Fibroblast of lung (primary cell): Measurements from ENCODE around the gene PRKAR1B. TPM values are rescaled to one million over a fixed set of nuclear protein-coding genes. Genes with fewer than 3 reads are reported as not detected.
"Not testable (repeated sequence)": the region's sequence is repeated elsewhere in the genome, so short reads cannot be mapped to it uniquely, and the experiment has no call there.

Source experiments
- DNase-seq, 2 donors: peaks; one replicate each; pipeline versions ENCODE4 v3.0.0 to v3.0.0-alpha.2; 2010; ENCODE audit warnings: low read depth in 2 of 2
- H2AFZ ChIP-seq: 2 replicates; pipeline ENCODE4 v1.5.1; 2012; ENCODE audit warnings: low read length, control low read depth, inconsistent platforms
- H3K27ac ChIP-seq: 2 replicates; pipeline ENCODE4 v1.5.1; 2011; ENCODE audit warnings: low read length, control low read depth; ENCODE audit not compliant: insufficient read depth
- H3K27me3 ChIP-seq: 2 replicates; pipeline ENCODE4 v1.5.1; 2011; ENCODE audit warnings: mild to moderate bottlenecking, low read length; ENCODE audit not compliant: control insufficient read depth, insufficient read depth
- H3K36me3 ChIP-seq: 2 replicates; pipeline ENCODE4 v1.5.1; 2011; ENCODE audit warnings: low read length; ENCODE audit not compliant: control insufficient read depth, insufficient read depth
- H3K4me1 ChIP-seq: 2 replicates; pipeline ENCODE4 v1.5.1; 2011; ENCODE audit warnings: low read length; ENCODE audit not compliant: control insufficient read depth, insufficient read depth; ENCODE audit errors: extremely low read depth
- H3K4me2 ChIP-seq: 2 replicates; pipeline ENCODE4 v1.5.1; 2011; ENCODE audit warnings: low read length, control low read depth; ENCODE audit not compliant: insufficient read depth; ENCODE audit errors: extremely low read depth
- H3K4me3 ChIP-seq, 4 experiments: fragments of 200-600 bp in 1 of 4; sonication (generic) in 1 of 4; replicated peaks in 1 of 4; 2 replicates each; pipeline ENCODE4 v1.5.1; 2011 to 2016; ENCODE audit warnings: low read length in 4 of 4, low read depth in 3 of 4, mild to moderate bottlenecking in 3 of 4, control low read depth in 2 of 4, inconsistent platforms in 1 of 4, mixed read lengths in 1 of 4; ENCODE audit not compliant: insufficient read depth in 1 of 4; ENCODE audit errors: control extremely low read depth in 1 of 4
- H3K79me2 ChIP-seq: 2 replicates; pipeline ENCODE4 v1.5.1; 2012; ENCODE audit warnings: mild to moderate bottlenecking, low read length, inconsistent platforms; ENCODE audit not compliant: control insufficient read depth, insufficient read depth
- H3K9ac ChIP-seq: 2 replicates; pipeline ENCODE4 v1.5.1; 2011; ENCODE audit warnings: mild to moderate bottlenecking, low read length, control low read depth; ENCODE audit not compliant: insufficient read depth
- H3K9me3 ChIP-seq: 2 replicates; pipeline ENCODE4 v1.5.1; 2012; ENCODE audit warnings: low read depth, low read length; ENCODE audit not compliant: control insufficient read depth, insufficient read depth
- H4K20me1 ChIP-seq: 2 replicates; pipeline ENCODE4 v1.5.1; 2011; ENCODE audit warnings: low read length; ENCODE audit not compliant: control insufficient read depth, insufficient read depth; ENCODE audit errors: extremely low read depth
- EZH2 ChIP-seq: IDR thresholded peaks from 2 replicates; pipeline ENCODE4 v1.5.1; 2012; ENCODE audit warnings: low read length, control low read depth, mild to moderate bottlenecking; ENCODE audit errors: missing control alignments
- polyA plus RNA-seq, 2 donors: library from polyadenylated mRNA; depleted of rRNA in 1 of 2; stranded (reverse) in 1 of 2; unstranded in 1 of 2; fragments of >200 nt; gene quantifications; 2 replicates each; pipeline ENCODE4 v1.2.1, GENCODE V29; 2011 to 2012; ENCODE audit warnings: missing spikeins in 1 of 2
- total RNA-seq: library from RNA; depleted of rRNA; stranded (reverse); fragments of >200 nt; gene quantifications from 2 replicates; pipeline ENCODE4 v1.2.1, GENCODE V29; 2014
- TF ChIP-seq, protein P1 (sequence below), 2 donors: IDR thresholded peaks in 1 of 2; conservative IDR thresholded peaks in 1 of 2; 1 replicate in 1 of 2; 2 replicates in 1 of 2; pipeline ENCODE4 v1.5.1; 2011 to 2012; ENCODE audit warnings: low read length in 2 of 2, control low read depth in 1 of 2, inconsistent platforms in 1 of 2, low read depth in 1 of 2, mild to moderate bottlenecking in 1 of 2

Gene PRKAR1B
- total and polyA plus RNA-seq, 2 donors (not counting 1 experiment from before 2014, with no cell fraction given): 12.7 to 14.5 TPM

DNA sequence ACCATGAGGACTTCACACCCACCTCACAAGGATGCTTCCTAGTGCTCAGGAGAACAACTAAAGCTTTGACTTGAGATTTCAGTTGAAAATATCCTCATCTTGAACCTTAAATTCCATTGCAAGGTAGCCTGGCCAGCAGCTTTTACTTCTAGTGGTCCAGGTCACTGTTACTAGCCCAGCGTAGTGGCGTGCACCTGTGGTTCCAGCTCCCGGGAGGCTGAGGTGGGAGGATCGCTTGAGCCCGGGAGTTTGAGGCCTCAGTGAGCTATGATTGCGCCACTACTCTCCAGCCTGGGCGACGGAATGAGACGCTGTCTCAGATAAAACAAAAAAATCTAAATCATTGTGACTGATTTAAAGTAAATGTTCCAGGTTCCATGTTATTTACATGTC lies 28.3 kb upstream of the PRKAR1B start:
- no peaks in the 10 kb centered on the region for H3K4me1 ChIP-seq
- H4K20me1 ChIP-seq: no peaks in the 10 kb centered on the region

DNA sequence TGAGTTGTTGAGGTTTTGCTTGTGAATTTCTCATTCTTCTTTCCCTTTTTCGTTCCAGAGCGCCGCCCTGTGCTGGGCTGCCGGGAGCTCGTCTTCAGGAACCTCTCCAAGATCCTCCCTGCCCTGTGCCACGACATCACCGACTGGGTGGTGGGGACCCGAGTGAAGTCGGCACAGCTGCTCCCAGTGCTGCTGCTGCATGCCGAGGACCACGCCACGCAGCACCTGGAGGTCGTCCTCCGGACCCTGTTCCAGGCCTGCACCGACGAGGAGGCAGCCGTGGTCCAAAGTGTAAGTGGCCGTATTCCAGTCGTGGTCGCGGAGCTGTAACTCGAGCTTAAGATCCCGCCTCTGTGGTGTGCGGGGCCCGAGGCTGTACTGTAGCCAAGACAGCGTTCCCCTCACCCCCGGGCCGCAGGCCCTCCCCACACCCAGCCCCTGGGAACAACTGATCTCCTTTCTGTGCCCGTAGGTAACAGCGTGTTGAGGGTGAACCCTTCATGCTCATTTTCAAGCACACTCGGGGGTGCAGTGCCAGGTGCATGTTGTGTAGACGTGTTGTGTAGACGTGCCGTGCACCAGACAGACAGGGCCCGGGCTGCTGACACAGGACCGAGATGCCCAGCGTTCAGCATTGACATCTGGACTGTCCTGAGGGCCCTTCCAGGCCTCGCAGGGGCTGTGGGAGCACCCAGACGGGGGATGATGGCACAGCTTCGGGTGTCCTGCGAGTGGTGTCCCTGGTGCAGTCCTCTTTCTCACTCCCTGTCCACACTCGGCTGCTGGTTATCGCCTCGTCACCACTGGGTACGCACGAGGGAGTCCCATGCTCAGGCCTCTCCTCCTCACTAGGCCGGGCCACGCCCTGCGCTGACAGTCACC lies 27.7 kb upstream of the PRKAR1B start:
- Histone ChIP-seq H3K27me3 (no peaks in the 10 kb centered on the region), H3K4me2 (no peak overlapping the region), H2AFZ (no peak overlapping the region), H3K9me3 (no peaks in the 10 kb centered on the region), H4K20me1 (no peaks in the 10 kb centered on the region), H3K27ac (no peak overlapping the region), H3K4me3 (no peak overlapping the region), H3K4me1 (no peaks in the 10 kb centered on the region), H3K79me2 (no peaks in the 10 kb centered on the region), H3K9ac (no peak overlapping the region), H3K36me3 (peaks cover 13% of the 10 kb centered on the region)
- TF ChIP-seq, protein P1, sequence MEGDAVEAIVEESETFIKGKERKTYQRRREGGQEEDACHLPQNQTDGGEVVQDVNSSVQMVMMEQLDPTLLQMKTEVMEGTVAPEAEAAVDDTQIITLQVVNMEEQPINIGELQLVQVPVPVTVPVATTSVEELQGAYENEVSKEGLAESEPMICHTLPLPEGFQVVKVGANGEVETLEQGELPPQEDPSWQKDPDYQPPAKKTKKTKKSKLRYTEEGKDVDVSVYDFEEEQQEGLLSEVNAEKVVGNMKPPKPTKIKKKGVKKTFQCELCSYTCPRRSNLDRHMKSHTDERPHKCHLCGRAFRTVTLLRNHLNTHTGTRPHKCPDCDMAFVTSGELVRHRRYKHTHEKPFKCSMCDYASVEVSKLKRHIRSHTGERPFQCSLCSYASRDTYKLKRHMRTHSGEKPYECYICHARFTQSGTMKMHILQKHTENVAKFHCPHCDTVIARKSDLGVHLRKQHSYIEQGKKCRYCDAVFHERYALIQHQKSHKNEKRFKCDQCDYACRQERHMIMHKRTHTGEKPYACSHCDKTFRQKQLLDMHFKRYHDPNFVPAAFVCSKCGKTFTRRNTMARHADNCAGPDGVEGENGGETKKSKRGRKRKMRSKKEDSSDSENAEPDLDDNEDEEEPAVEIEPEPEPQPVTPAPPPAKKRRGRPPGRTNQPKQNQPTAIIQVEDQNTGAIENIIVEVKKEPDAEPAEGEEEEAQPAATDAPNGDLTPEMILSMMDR (conservative IDR thresholded peaks at IDR 0.05 in 1 of 2, IDR thresholded peaks at IDR 0.05 in 1 of 2; ENCODE audit: low read depth in 1 of 2, low read length in 2 of 2): no peak
- no peak for TF ChIP-seq EZH2
- DNase-seq: no peak

More for the DNA sequence above, 28.3 kb upstream of the PRKAR1B start:
- Histone ChIP-seq H3K79me2 (no peaks in the 10 kb centered on the region), H3K4me2 (no peak overlapping the region), H2AFZ (no peak overlapping the region), H3K9ac (no peak overlapping the region), H3K36me3 (peaks cover 13% of the 10 kb centered on the region), H3K27me3 (no peaks in the 10 kb centered on the region), H3K9me3 (no peaks in the 10 kb centered on the region), H3K4me3 (no peak overlapping the region), H3K27ac (no peak overlapping the region)
- TF ChIP-seq EZH2: no peak
- TF ChIP-seq, protein P1 (conservative IDR thresholded peaks at IDR 0.05 in 1 of 2, IDR thresholded peaks at IDR 0.05 in 1 of 2; ENCODE audit: low read depth in 1 of 2, low read length in 2 of 2): no peak
- DNase-seq: no peak

DNA sequence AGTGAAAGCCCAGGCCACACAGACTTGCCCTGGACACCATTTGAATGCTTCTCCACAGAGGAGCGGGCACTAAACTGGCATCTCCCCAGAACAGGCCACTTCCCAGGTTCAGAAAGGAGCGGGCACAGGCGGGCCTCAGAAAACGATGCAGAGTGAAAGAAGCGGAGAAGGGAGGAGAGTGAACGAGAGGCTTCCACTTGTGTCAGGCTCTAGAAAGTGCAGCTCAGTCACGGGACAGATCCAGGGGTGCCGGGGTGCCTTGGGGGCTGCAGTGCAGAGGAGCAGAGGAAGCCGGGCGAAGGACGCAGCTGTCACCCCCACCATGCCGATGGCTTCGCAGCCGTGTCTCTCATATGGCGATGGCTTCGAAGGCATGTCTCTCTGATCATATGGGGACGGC lies 26.1 kb upstream of the PRKAR1B start:
- Histone ChIP-seq H3K9me3 (no peaks in the 10 kb centered on the region), H3K27me3 (no peaks in the 10 kb centered on the region), H3K36me3 (peaks cover 13% of the 10 kb centered on the region), H4K20me1 (no peaks in the 10 kb centered on the region), H2AFZ (no peak overlapping the region), H3K79me2 (no peaks in the 10 kb centered on the region), H3K4me1 (no peaks in the 10 kb centered on the region), H3K4me2 (no peak overlapping the region), H3K27ac (no peak overlapping the region), H3K9ac (no peak overlapping the region), H3K4me3 (no peak overlapping the region)
- TF ChIP-seq, protein P1 (conservative IDR thresholded peaks at IDR 0.05 in 1 of 2, IDR thresholded peaks at IDR 0.05 in 1 of 2; ENCODE audit: low read depth in 1 of 2, low read length in 2 of 2): no peak
- no peak for TF ChIP-seq EZH2
- no peak for DNase-seq

DNA sequence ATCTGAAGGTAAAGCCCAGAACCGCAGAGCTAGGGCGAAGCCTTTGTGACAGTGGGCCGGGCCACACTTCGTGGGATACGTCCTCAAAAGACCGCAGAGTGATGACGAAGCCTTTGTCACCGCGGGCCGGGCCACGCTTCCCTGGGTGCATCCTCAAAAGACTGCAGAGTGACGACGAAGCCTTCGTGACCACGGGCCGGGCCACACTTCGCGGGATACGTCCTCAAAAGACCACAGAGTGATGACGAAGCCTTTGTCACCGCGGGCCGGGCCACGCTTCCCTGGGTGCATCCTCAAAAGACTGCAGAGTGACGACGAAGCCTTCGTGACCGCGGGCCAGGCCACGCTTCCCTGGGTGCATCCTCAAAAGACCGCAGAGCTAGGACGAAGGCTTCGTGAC lies 25.2 kb upstream of the PRKAR1B start:
- H3K4me1 ChIP-seq, H3K9me3 ChIP-seq: not testable (repeated sequence)

More for the DNA sequence above, 25.2 kb upstream of the PRKAR1B start:
- H3K36me3 ChIP-seq, H2AFZ ChIP-seq, H3K27me3 ChIP-seq, H4K20me1 ChIP-seq, H3K4me3 ChIP-seq, H3K27ac ChIP-seq, H3K79me2 ChIP-seq, DNase-seq, H3K9ac ChIP-seq, H3K4me2 ChIP-seq: not testable (repeated sequence)
